Testis (tissue), 2 donors: ENCODE data around the gene OR9Q1.

Experiments used
- CTCF ChIP-seq, 3 experiments: fragments of 450-650 bp in 2 of 3; fragments of 200-600 bp in 1 of 3; sonication (generic) in 1 of 3; IDR thresholded peaks; one replicate each; pipeline ENCODE4 v1.5.1; 2016 to 2019; ENCODE audit warnings: antibody characterized with exemption in 3 of 3, mild to moderate bottlenecking in 2 of 3, moderate library complexity in 1 of 3
- POLR2A ChIP-seq: fragments of 450-650 bp; IDR thresholded peaks from one replicate; pipeline ENCODE4 v1.6.1; 2017; ENCODE audit warnings: antibody characterized with exemption, mild to moderate bottlenecking, moderate library complexity

- TF ChIP-seq CTCF (IDR thresholded peaks at IDR 0.05) (no peak), POLR2A (no peak)
These were observed 154.8 kb downstream of the OR9Q1 start for GRCh38 chr11:58178444-58178843.
